ENCODE results near the gene TULP4. TPM values are rescaled to one million over a fixed set of nuclear protein-coding genes. Genes with fewer than 3 reads are reported as not detected.

The TULP4 gene
- total and polyA plus RNA-seq, 2 of the 8 experiments (the other 6 are each of a cell fraction or from before 2014, with no cell fraction given) = 7.7 to 51.6 TPM

DNA sequence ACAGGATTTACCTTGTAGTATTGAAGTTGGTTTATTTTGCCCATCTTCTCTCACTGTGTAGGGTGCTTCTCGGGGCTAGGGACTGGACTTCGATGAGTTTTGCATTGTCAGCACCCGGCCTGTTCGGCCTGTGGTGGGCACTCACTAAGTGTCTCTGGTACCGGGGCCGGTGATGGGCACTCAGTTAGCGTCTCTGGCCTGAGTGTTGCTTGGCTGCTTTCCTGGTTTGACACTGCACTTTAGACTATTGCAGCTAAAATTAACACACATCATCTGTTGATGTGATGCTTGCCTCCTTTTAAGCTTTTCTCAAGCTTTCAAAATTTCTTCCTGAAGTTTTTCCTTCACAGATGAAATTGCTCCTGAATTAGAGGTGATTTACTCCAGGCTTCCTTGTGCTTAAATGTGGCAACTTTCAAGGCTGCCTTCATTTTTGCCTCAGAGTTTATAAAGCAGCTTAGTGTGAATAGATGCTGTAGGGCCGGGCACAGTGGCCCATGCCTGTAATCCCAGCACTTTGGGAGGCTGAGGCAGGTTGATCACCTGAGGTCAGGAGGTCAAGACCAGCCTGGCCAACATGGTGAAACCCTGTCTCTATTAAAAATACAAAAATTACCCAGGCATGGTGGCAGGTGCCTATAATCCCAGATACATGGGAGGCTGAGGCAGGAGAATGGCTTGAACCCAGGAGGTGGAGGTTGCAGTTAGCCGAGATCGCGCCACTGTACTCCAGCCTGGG is 41.7 kb upstream of the TULP4 start:
- Histone ChIP-seq H2BK15ac (ENCODE audit: low read length) (no peak overlapping the region), H3K36me3 (ENCODE audit: control insufficient read depth in 2 of 4, insufficient read depth in 4 of 4, low read length in 3 of 4) (peaks cover 0 to 5% (median 0%) of the 10 kb centered on the region in 4 experiments; a peak in 1 of 8 replicates), H3K23ac (ENCODE audit: insufficient read length) (no peak overlapping the region), H3K14ac (ENCODE audit: insufficient read length) (no peak overlapping the region), H3K18ac (ENCODE audit: extremely low read depth, low read length) (no peak overlapping the region), H4K5ac (ENCODE audit: insufficient read length, low read depth, low read length) (no peak overlapping the region), H3K56ac (replicated peaks; ENCODE audit: insufficient read length, low read depth, low read length) (no peak overlapping the region), H3K27me3 (replicated peaks in 1 of 4; ENCODE audit: control insufficient read depth in 3 of 4, extremely low read depth in 1 of 4, insufficient read depth in 3 of 4, low read length in 3 of 4) (no peaks in the 10 kb centered on the region), H2BK12ac (ENCODE audit: low read depth, low read length) (0 out of 2 replicates have a peak overlapping the region, but pooled peaks have one; percentile 40), H3K4me1 (replicated peaks in 1 of 4; ENCODE audit: control insufficient read depth in 3 of 4, insufficient read depth in 4 of 4, low read length in 3 of 4) (peaks cover 0 to 6% (median 2%) of the 10 kb centered on the region in 4 experiments; a peak in 2 of 7 replicates), H2BK20ac (ENCODE audit: low read length) (no peak overlapping the region), H4K20me1 (replicated peaks in 1 of 2; ENCODE audit: control insufficient read depth in 1 of 2, insufficient read depth in 2 of 2, low read length in 2 of 2) (peaks cover 0 to 1% of the 10 kb centered on the region in 2 experiments), H3K4me3 (ENCODE audit: extremely low read depth in 1 of 4, insufficient read depth in 2 of 4, low read depth in 3 of 4, low read length in 4 of 4) (no peak overlapping the region), H2AK5ac (ENCODE audit: low read depth, low read length) (no peak overlapping the region), H4K91ac (replicated peaks; ENCODE audit: insufficient read length, low read length) (no peak overlapping the region), H2AFZ (ENCODE audit: low read length) (no peak overlapping the region), H2BK5ac (ENCODE audit: low read depth, low read length) (no peak overlapping the region), H3K27ac (ENCODE audit: low read depth, low read length) (no peak overlapping the region), H3K23me2 (ENCODE audit: low read depth, low read length) (no peaks in the 10 kb centered on the region), H3K79me2 (ENCODE audit: control insufficient read depth in 1 of 2, insufficient read depth in 2 of 2, low read length in 2 of 2) (peaks cover 0 to 22% of the 10 kb centered on the region in 2 experiments; a peak in 2 of 4 replicates), H3K4me2 (ENCODE audit: insufficient read depth in 1 of 2, low read depth in 2 of 2, low read length in 2 of 2) (no peak overlapping the region), H4K8ac (ENCODE audit: extremely low read depth, insufficient read depth, low read length) (no peak overlapping the region), H3K9ac (replicated peaks in 1 of 4; ENCODE audit: extremely low read depth in 1 of 4, low read depth in 3 of 4, low read length in 3 of 4) (no peak overlapping the region), H3K79me1 (ENCODE audit: low read depth, low read length) (no peaks in the 10 kb centered on the region), H3K4ac (replicated peaks; ENCODE audit: insufficient read length, low read depth, low read length) (no peak overlapping the region), H2BK120ac (replicated peaks; ENCODE audit: low read depth, low read length) (no peak overlapping the region), H3K9me3 (ENCODE audit: insufficient read depth in 2 of 2, low read depth in 1 of 2, low read length in 1 of 2) (no peaks in the 10 kb centered on the region)
- DNase-seq (ENCODE audit: low read depth in 1 of 2, low spot score in 2 of 2) = no peak
- 93% methylated on average over 11 of the region's 11 CpGs; no CpG with 5 or more reads in 1 of the 2 experiments for WGBS, 2 experiments (ENCODE audit: extremely low coverage in 1 of 2, insufficient coverage in 1 of 2, insufficient read length in 1 of 2, insufficient replicate concordance in 2 of 2, low coverage in 1 of 2, low lambda C conversion rate in 2 of 2, missing lambda C conversion rate in 1 of 2)
- FAIRE-seq = no peak
- ChIA-PET POLR2A (ENCODE audit: partially characterized antibody) (interaction anchor here (1.5 kb wide), 1 partner anchor 11 kb away, joined by 4 read pairs; no protein-coding TSS in a partner anchor), CTCF (ENCODE audit: partially characterized antibody) (interaction anchor here (0.6 to 1.5 kb wide), 3 partner anchors 17 to 332 kb away, joined by 3 to 5 read pairs (median 4); no protein-coding TSS in a partner anchor)
- no peak for TF ChIP-seq HDAC2 (IDR thresholded peaks at IDR 0.05; ENCODE audit: borderline replicate concordance in 1 of 2, low read depth in 2 of 2, low read length in 2 of 2)
- TF ChIP-seq MAX (IDR thresholded peaks at IDR 0.05) = no peak
- no peak for TF ChIP-seq SRF (IDR thresholded peaks at IDR 0.05; ENCODE audit: low read depth, low read length)
- TF ChIP-seq CEBPB (IDR thresholded peaks at IDR 0.05; ENCODE audit: low read depth, low read length) = no peak
- no peak for TF ChIP-seq PHF8 (conservative IDR thresholded peaks at IDR 0.05; ENCODE audit: low read depth, low read length)
- no peak for TF ChIP-seq CBX8 (IDR thresholded peaks at IDR 0.05; ENCODE audit: borderline replicate concordance, low read depth, low read length)
- TF ChIP-seq CTCF (IDR thresholded peaks at IDR 0.05; ENCODE audit: control extremely low read depth in 1 of 3, insufficient read depth in 1 of 3, low read depth in 1 of 3, low read length in 3 of 3) = no peak
- TF ChIP-seq SIN3A (conservative IDR thresholded peaks at IDR 0.05 in 1 of 2, IDR thresholded peaks at IDR 0.05 in 1 of 2; ENCODE audit: low read depth in 1 of 2, low read length in 2 of 2) = no peak
